Hepatocyte (in vitro differentiated cells): ENCODE measurements around the gene FAM229B. TPM values are rescaled to one million over a fixed set of nuclear protein-coding genes. Genes with fewer than 3 reads are reported as not detected.

Experiments used
- DNase-seq: peaks from one replicate; pipeline ENCODE4 v3.0.0-alpha.2; 2016; ENCODE audit warnings: low spot score
- H2AFZ ChIP-seq: fragments of 200-600 bp; sonication (generic); 2 replicates; pipeline ENCODE4 v1.6.0; 2016; ENCODE audit warnings: antibody characterized with exemption, mild to moderate bottlenecking
- H3K27ac ChIP-seq: fragments of 200-600 bp; sonication (generic); 2 replicates; pipeline ENCODE4 v1.5.1; 2016; ENCODE audit warnings: mild to moderate bottlenecking
- H3K27me3 ChIP-seq: fragments of 200-600 bp; sonication (generic); 2 replicates; pipeline ENCODE4 v1.6.1; 2016
- H3K36me3 ChIP-seq: fragments of 200-600 bp; sonication (generic); replicated peaks from 2 replicates; pipeline ENCODE4 v1.5.1; 2016; ENCODE audit warnings: low read depth; ENCODE audit not compliant: insufficient read depth
- H3K4me1 ChIP-seq: fragments of 200-600 bp; sonication (generic); 2 replicates; pipeline ENCODE4 v1.5.1; 2016; ENCODE audit warnings: mild to moderate bottlenecking, moderate library complexity; ENCODE audit not compliant: insufficient read depth
- H3K4me2 ChIP-seq: fragments of 200-600 bp; sonication (generic); 2 replicates; pipeline ENCODE4 v1.6.0; 2016
- H3K4me3 ChIP-seq: fragments of 200-600 bp; sonication (generic); 2 replicates; pipeline ENCODE4 v1.5.1; 2016; ENCODE audit warnings: mild to moderate bottlenecking
- H3K79me2 ChIP-seq: fragments of 200-600 bp; sonication (generic); 2 replicates; pipeline ENCODE4 v1.6.0; 2017; ENCODE audit warnings: mild to moderate bottlenecking
- H3K9me2 ChIP-seq: fragments of 200-600 bp; sonication (generic); replicated peaks from 2 replicates; pipeline ENCODE4 v1.6.0; 2017; ENCODE audit warnings: mild to moderate bottlenecking; ENCODE audit not compliant: insufficient read depth
- H3K9me3 ChIP-seq: fragments of 200-600 bp; sonication (generic); 2 replicates; pipeline ENCODE4 v1.5.1; 2016; ENCODE audit warnings: low read depth, mild to moderate bottlenecking
- H4K20me1 ChIP-seq: fragments of 200-600 bp; sonication (generic); 2 replicates; pipeline ENCODE4 v1.6.0; 2016; ENCODE audit warnings: mild to moderate bottlenecking; ENCODE audit not compliant: insufficient read depth, poor library complexity, severe bottlenecking
- EZH2 ChIP-seq: fragments of 200-600 bp; sonication (generic); IDR thresholded peaks from 2 replicates; pipeline ENCODE4 v1.6.1; 2016; ENCODE audit warnings: antibody characterized with exemption, mild to moderate bottlenecking, borderline replicate concordance
- EZH2phosphoT487 ChIP-seq: fragments of 200-600 bp; sonication (generic); IDR thresholded peaks from one replicate; pipeline ENCODE4 v1.6.1; 2018; ENCODE audit warnings: antibody characterized with exemption, mild to moderate bottlenecking, low read depth, moderate library complexity; ENCODE audit not compliant: unreplicated experiment, severe bottlenecking
- WGBS: methylation state at CpG from one replicate; pipeline ENCODE4 v1.1.6; 2016; ENCODE audit warnings: low lambda C conversion rate; ENCODE audit errors: missing lambda C conversion rate; 5-methylcytosine and 5-hydroxymethylcytosine counted together
- polyA plus RNA-seq: library from polyadenylated mRNA; unstranded; fragments of >200 nt; fragmentation: Nextera tagmentation; extraction: Ambion mirVana; gene quantifications from 2 replicates; pipeline ENCODE4 v1.2.1, GENCODE V29; 2016
- total RNA-seq: library from RNA; depleted of rRNA; stranded (reverse); fragments of >200 nt; gene quantifications from 2 replicates; pipeline ENCODE4 v1.2.3, GENCODE V29; 2014
- TF ChIP-seq, protein P1 (sequence below): fragments of 200-600 bp; sonication (generic); IDR thresholded peaks from 2 replicates; pipeline ENCODE4 v1.5.1; 2016; ENCODE audit warnings: antibody characterized with exemption, mild to moderate bottlenecking; ENCODE audit not compliant: poor library complexity

Gene FAM229B
- total and polyA plus RNA-seq, 2 experiments from 2014 or later, result 3.4 to 25.3 TPM

DNA sequence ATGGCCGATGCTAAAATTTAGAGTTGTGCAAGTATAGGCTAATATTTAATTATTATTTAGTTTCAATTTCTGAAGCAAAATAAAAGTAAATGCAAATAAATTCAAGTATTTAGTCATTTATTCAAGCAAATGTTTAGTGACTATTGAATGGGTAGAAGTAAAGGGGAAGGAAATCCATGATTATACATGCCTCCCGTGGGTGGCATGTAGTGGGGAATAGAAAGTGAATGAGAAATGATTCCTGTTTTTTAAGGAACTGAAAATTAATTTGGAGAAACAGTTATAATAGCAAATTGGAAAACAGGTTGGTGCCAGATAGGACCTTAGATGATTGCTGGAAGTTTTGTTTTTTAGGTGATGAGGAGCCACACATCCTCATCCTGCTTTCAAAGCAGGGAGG lies 35.4 kb downstream of the FAM229B start:
- Histone ChIP-seq H3K27me3 (no peaks in the 10 kb centered on the region), H3K4me3 (no peak overlapping the region), H3K9me3 (no peaks in the 10 kb centered on the region), H4K20me1 (no peaks in the 10 kb centered on the region), H3K4me2 (no peak overlapping the region), H3K4me1 (no peaks in the 10 kb centered on the region), H2AFZ (no peak overlapping the region), H3K36me3 (no peaks in the 10 kb centered on the region), H3K79me2 (no peaks in the 10 kb centered on the region), H3K9me2 (no peaks in the 10 kb centered on the region), H3K27ac (no peak overlapping the region)
- WGBS, result 88% methylated on average over 2 of the region's 2 CpGs
- no peak for DNase-seq
- TF ChIP-seq EZH2phosphoT487, result no peak
- TF ChIP-seq, protein P1, sequence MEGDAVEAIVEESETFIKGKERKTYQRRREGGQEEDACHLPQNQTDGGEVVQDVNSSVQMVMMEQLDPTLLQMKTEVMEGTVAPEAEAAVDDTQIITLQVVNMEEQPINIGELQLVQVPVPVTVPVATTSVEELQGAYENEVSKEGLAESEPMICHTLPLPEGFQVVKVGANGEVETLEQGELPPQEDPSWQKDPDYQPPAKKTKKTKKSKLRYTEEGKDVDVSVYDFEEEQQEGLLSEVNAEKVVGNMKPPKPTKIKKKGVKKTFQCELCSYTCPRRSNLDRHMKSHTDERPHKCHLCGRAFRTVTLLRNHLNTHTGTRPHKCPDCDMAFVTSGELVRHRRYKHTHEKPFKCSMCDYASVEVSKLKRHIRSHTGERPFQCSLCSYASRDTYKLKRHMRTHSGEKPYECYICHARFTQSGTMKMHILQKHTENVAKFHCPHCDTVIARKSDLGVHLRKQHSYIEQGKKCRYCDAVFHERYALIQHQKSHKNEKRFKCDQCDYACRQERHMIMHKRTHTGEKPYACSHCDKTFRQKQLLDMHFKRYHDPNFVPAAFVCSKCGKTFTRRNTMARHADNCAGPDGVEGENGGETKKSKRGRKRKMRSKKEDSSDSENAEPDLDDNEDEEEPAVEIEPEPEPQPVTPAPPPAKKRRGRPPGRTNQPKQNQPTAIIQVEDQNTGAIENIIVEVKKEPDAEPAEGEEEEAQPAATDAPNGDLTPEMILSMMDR, result no peak
- TF ChIP-seq EZH2, result no peak

DNA sequence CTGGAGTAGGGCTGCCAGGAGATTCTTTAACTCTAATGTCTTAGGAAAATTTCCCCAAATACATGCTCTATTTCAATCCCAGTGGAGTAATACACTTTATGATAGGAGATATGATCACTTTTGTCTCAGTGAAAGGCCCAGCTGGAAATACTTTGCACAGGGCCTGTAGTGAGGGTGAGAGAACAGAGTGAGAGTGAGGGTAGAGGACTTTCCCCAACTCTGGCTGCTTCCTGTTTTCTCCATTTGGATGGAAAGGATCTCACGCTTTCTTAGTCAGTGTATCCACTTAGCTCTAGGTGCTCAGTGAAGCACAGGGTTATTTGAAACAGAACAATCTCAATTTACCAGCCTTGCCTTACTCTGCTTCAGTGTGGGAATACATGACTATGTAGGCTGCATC lies 36.6 kb downstream of the FAM229B start:
- Histone ChIP-seq H3K36me3 (no peaks in the 10 kb centered on the region), H3K27ac (no peak overlapping the region)
- TF ChIP-seq, protein P1, result no peak
- TF ChIP-seq EZH2 (no peak), EZH2phosphoT487 (no peak)

DNA sequence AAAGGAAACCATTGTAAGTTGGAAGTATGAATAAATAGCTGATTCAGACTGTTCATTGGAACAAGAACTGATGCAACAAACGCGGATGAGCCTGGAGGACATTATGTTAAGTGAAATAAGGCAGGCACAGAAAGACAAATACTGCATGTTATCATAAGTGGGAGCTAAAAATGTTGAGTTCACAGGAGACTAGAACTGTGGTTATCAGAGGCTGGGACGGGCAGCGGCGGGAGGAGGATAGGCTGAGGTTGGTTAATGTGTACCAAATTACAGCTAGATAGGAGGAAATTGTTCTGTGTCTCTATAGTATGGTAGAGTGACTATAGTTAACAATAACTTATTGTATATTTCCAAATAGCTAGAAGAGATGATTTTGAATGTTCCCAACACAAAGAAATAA lies 40.8 kb downstream of the FAM229B start:
- Histone ChIP-seq H3K4me3 (no peak overlapping the region), H3K9me2 (no peaks in the 10 kb centered on the region), H3K79me2 (no peaks in the 10 kb centered on the region), H3K36me3 (no peaks in the 10 kb centered on the region), H3K4me1 (no peaks in the 10 kb centered on the region), H4K20me1 (no peaks in the 10 kb centered on the region), H2AFZ (no peak overlapping the region), H3K27me3 (no peaks in the 10 kb centered on the region), H3K27ac (no peak overlapping the region), H3K4me2 (no peak overlapping the region), H3K9me3 (no peaks in the 10 kb centered on the region)
- DNase-seq, result no peak
- TF ChIP-seq, protein P1, result no peak
- TF ChIP-seq EZH2, result no peak
- no peak for TF ChIP-seq EZH2phosphoT487
- WGBS, result 60% methylated on average over 5 of the region's 5 CpGs

More for the DNA sequence above, 36.6 kb downstream of the FAM229B start:
- no peak for DNase-seq
- Histone ChIP-seq H4K20me1 (no peaks in the 10 kb centered on the region), H3K4me3 (no peak overlapping the region), H3K79me2 (no peaks in the 10 kb centered on the region), H2AFZ (no peak overlapping the region), H3K9me2 (no peaks in the 10 kb centered on the region), H3K4me1 (no peaks in the 10 kb centered on the region), H3K4me2 (no peak overlapping the region), H3K9me3 (no peaks in the 10 kb centered on the region), H3K27me3 (no peaks in the 10 kb centered on the region)
- 97% methylated on average over 1 of the region's 1 CpG for WGBS

DNA sequence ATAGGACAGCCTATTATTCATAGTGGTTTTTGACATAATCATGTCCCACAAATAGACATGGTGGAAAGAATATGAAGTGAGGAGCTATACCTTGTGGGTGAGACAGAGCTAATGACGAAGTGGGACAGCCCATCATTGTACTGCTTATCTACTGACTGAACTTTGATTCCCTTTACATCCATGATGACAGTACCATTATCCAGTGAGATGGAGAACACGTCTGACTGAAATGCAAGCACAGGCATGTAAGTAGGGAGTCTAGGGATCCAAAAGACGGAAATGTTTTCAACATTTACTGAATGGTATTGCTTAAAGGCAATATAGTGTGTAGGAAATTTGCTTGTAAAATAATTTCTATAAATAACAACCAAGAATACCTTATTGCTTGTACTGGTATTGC lies 43.5 kb downstream of the FAM229B start:
- Histone ChIP-seq H3K9me3 (no peaks in the 10 kb centered on the region), H3K79me2 (no peaks in the 10 kb centered on the region), H3K4me2 (no peak overlapping the region), H3K4me3 (no peak overlapping the region), H3K4me1 (no peaks in the 10 kb centered on the region), H3K36me3 (no peaks in the 10 kb centered on the region), H3K9me2 (no peaks in the 10 kb centered on the region), H2AFZ (no peak overlapping the region), H4K20me1 (no peaks in the 10 kb centered on the region), H3K27me3 (no peaks in the 10 kb centered on the region), H3K27ac (no peak overlapping the region)
- TF ChIP-seq EZH2phosphoT487 (no peak), EZH2 (no peak)
- TF ChIP-seq, protein P1, result no peak
- no peak for DNase-seq
- whole genome bisulfite sequencing, result 81% methylated on average over 3 of the region's 3 CpGs
